ENCODE results near the gene PTAR1. TPM values are rescaled to one million over a fixed set of nuclear protein-coding genes. Genes with fewer than 3 reads are reported as not detected.

The PTAR1 gene
- total RNA-seq = 61.4 TPM
- polyA plus RNA-seq (ENCODE audit: insufficient read depth, low read depth, low replicate concordance) = 7.7 TPM
- long read RNA-seq, donor 1, partial matches to known transcripts = 0 of 3 reads
- long read RNA-seq, donor 1, other reads (novel, unspliced or antisense) = 0 of 3 reads
- long read RNA-seq, donor 2, partial matches to known transcripts = 0 of 1 reads
- long read RNA-seq, donor 2, other reads (novel, unspliced or antisense) = 0 of 1 reads
- long read RNA-seq, donor 3, partial matches to known transcripts = 6 of 8 reads
- long read RNA-seq, donor 3, other reads (novel, unspliced or antisense) = 0 of 8 reads
- long read RNA-seq, donor 4, partial matches to known transcripts = 6 of 8 reads
- long read RNA-seq, donor 4, other reads (novel, unspliced or antisense) = 0 of 8 reads
- long read RNA-seq, donor 5 = 0 reads
- long read RNA-seq, donor 6, partial matches to known transcripts = 5 of 9 reads
- long read RNA-seq, donor 6, other reads (novel, unspliced or antisense) = 0 of 9 reads
- long read RNA-seq, donor 7, partial matches to known transcripts = 3 of 13 reads
- long read RNA-seq, donor 7, other reads (novel, unspliced or antisense) = 8 of 13 reads
- long read RNA-seq, donor 8, partial matches to known transcripts = 5 of 7 reads
- long read RNA-seq, donor 8, other reads (novel, unspliced or antisense) = 0 of 7 reads
- long read RNA-seq, donor 9 = 0 reads
- long read RNA-seq, donor 10 = 0 reads

- H3K9ac ChIP-seq (ENCODE audit: low read length in 3 of 3) = peak within 1 kb of the TSS; percentile 86 to 93 (median 90)
- DNase-seq (peak; percentile 94 to 97 (median 96)), FAIRE-seq (no peak)
- no peaks in the 10 kb centered on the region for H3K27me3 ChIP-seq (ENCODE audit: control insufficient read depth, insufficient read depth, low read length)
- H3K4me3 ChIP-seq (ENCODE audit: low read length in 3 of 3) = peak within 1 kb of the TSS; percentile 78 to 92 (median 80)
- peaks cover 0 to 20% (median 8%) of the 10 kb centered on the region in 3 donors for H3K4me1 ChIP-seq (ENCODE audit: control insufficient read depth in 2 of 3, insufficient read depth in 2 of 3, low read depth in 1 of 3, low read length in 3 of 3)
- H3K9me3 ChIP-seq (ENCODE audit: control insufficient read depth in 2 of 3, insufficient read depth in 1 of 3, low read length in 3 of 3) = no peaks in the 10 kb centered on the region
- intact Hi-C loops (cut with DNase I) = no loop called here
- no peaks in the 10 kb centered on the region for H3K36me3 ChIP-seq (ENCODE audit: control insufficient read depth in 2 of 3, insufficient read depth in 3 of 3, low read length in 3 of 3)
- TF ChIP-seq CTCF (IDR thresholded peaks at IDR 0.05; ENCODE audit: borderline replicate concordance, extremely low read depth, insufficient read depth) = no peak
- peak within 1 kb of the TSS; percentile 90 to 93 for H3K27ac ChIP-seq (ENCODE audit: low read depth in 2 of 2, low read length in 2 of 2)
Measured at GRCh38 chr9:69759421-69760277, at the start of gene PTAR1. Gene PTAR1 (minus strand): TSS chr9:69760011. CDS start chr9:69759938, 73 bp downstream.

- no peak for DNase-seq
- TF ChIP-seq CTCF (IDR thresholded peaks at IDR 0.05; ENCODE audit: borderline replicate concordance, extremely low read depth, insufficient read depth) = peak; percentile 15
- Histone ChIP-seq H3K4me1 (ENCODE audit: control insufficient read depth in 2 of 3, insufficient read depth in 2 of 3, low read depth in 1 of 3, low read length in 3 of 3) (no peaks in the 10 kb centered on the region), H3K27me3 (ENCODE audit: control insufficient read depth, insufficient read depth, low read length) (no peaks in the 10 kb centered on the region), H3K9ac (ENCODE audit: low read length in 3 of 3) (no peak overlapping the region), H3K36me3 (ENCODE audit: control insufficient read depth in 2 of 3, insufficient read depth in 3 of 3, low read length in 3 of 3) (no peaks in the 10 kb centered on the region), H3K27ac (ENCODE audit: low read depth in 2 of 2, low read length in 2 of 2) (no peak overlapping the region), H3K4me3 (ENCODE audit: low read length in 3 of 3) (no peak overlapping the region), H3K9me3 (ENCODE audit: control insufficient read depth in 2 of 3, insufficient read depth in 1 of 3, low read length in 3 of 3) (no peaks in the 10 kb centered on the region)
- intact Hi-C loops (cut with DNase I) = no loop called here
- no peak for FAIRE-seq
Measured at GRCh38 chr9:69809304-69809863, 49.6 kb upstream of the PTAR1 start.

GRCh38 chr9:69806627-69807026 lies 46.8 kb upstream of the PTAR1 start:
- no peaks in the 10 kb centered on the region for H3K9me3 ChIP-seq (ENCODE audit: control insufficient read depth in 2 of 3, insufficient read depth in 1 of 3, low read length in 3 of 3)
- no peak overlapping the region for H3K27ac ChIP-seq (ENCODE audit: low read depth in 2 of 2, low read length in 2 of 2)
- TF ChIP-seq CTCF (IDR thresholded peaks at IDR 0.05; ENCODE audit: borderline replicate concordance, extremely low read depth, insufficient read depth) = no peak
- H3K27me3 ChIP-seq (ENCODE audit: control insufficient read depth, insufficient read depth, low read length) = no peaks in the 10 kb centered on the region
- H3K4me1 ChIP-seq (ENCODE audit: control insufficient read depth in 2 of 3, insufficient read depth in 2 of 3, low read depth in 1 of 3, low read length in 3 of 3) = no peaks in the 10 kb centered on the region
- intact Hi-C loops (cut with DNase I) = no loop called here
- peak in 1 of 5 donors; percentile 16 for DNase-seq
- no peaks in the 10 kb centered on the region for H3K36me3 ChIP-seq (ENCODE audit: control insufficient read depth in 2 of 3, insufficient read depth in 3 of 3, low read length in 3 of 3)
- no peak overlapping the region for H3K4me3 ChIP-seq (ENCODE audit: low read length in 3 of 3)
- FAIRE-seq = no peak
- H3K9ac ChIP-seq (ENCODE audit: low read length in 3 of 3) = no peak overlapping the region
